Suprapubic skin (tissue), 4 donors: ENCODE measurements around the gene CAV1. TPM values are rescaled to one million over a fixed set of nuclear protein-coding genes. Genes with fewer than 3 reads are reported as not detected.

ENCODE experiments used
- DNase-seq, 2 donors: peaks; one replicate each; pipeline ENCODE4 v3.0.0-alpha.2; 2019; ENCODE audit warnings: low spot score in 2 of 2
- H3K27ac ChIP-seq: fragments of 200-600 bp; sonication (generic); one replicate; pipeline ENCODE4 v1.5.1; 2019
- H3K27me3 ChIP-seq: fragments of 200-600 bp; sonication (generic); one replicate; pipeline ENCODE4 v1.5.1; 2019
- H3K36me3 ChIP-seq: fragments of 200-600 bp; sonication (generic); one replicate; pipeline ENCODE4 v1.5.1; 2019
- H3K4me1 ChIP-seq: fragments of 200-600 bp; sonication (generic); one replicate; pipeline ENCODE4 v1.5.1; 2019
- H3K4me3 ChIP-seq: fragments of 200-600 bp; sonication (generic); one replicate; pipeline ENCODE4 v1.5.1; 2019; ENCODE audit warnings: mild to moderate bottlenecking
- H3K9me3 ChIP-seq: fragments of 200-600 bp; sonication (generic); one replicate; pipeline ENCODE4 v1.5.1; 2019
- CTCF ChIP-seq, 2 donors: fragments of 200-600 bp in 1 of 2; fragments of 450-650 bp in 1 of 2; sonication (generic) in 1 of 2; IDR thresholded peaks; one replicate each; pipeline ENCODE4 v1.5.1; 2016 to 2019; ENCODE audit warnings: antibody characterized with exemption in 2 of 2, mild to moderate bottlenecking in 1 of 2, moderate library complexity in 1 of 2
- EP300 ChIP-seq: sonication (generic); formaldehyde crosslinking; IDR thresholded peaks from one replicate; pipeline ENCODE4 v1.6.1; 2017; ENCODE audit warnings: antibody characterized with exemption
- POLR2A ChIP-seq, 2 donors: fragments of 450-650 bp; IDR thresholded peaks; one replicate each; pipeline ENCODE4 v1.6.1; 2017; ENCODE audit warnings: antibody characterized with exemption in 2 of 2, mild to moderate bottlenecking in 2 of 2, moderate library complexity in 2 of 2
- POLR2AphosphoS5 ChIP-seq, 3 donors: sonication (generic); formaldehyde crosslinking; IDR thresholded peaks; one replicate each; pipeline ENCODE4 v1.6.1; 2017; ENCODE audit warnings: antibody characterized with exemption in 3 of 3
- WGBS: methylation state at CpG from one replicate; pipeline ENCODE4 v1.1.5; 2018; 5-methylcytosine and 5-hydroxymethylcytosine counted together
- total RNA-seq, 4 donors: library from RNA; depleted of rRNA; stranded (reverse); fragments of >200 nt; gene quantifications; one replicate each; pipeline ENCODE4 v1.1.0, GENCODE V29; 2016

The CAV1 gene
- total RNA-seq, 4 donors from 2014 or later: 123 to 215 (median 187) TPM

DNA sequence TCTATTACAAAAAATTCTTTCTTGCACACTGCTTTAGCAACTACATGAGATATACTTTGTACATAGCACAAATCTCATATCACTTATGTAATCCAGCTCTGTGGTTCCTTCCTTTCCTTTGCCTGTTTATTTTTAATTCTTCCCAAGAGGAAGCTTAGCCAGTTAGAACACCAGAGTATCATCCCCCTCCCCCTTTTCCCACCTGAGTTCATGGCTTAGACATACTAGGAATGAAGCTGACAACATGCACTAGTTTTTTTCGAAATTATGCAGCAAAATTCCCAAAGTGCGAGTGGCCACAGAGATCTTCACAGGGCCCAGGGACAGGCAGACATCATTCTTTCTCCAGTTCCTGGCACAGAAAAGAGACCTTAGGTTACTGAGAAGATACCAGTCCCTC, 17.8 kb downstream of the CAV1 start:
- no peak for DNase-seq
- Histone ChIP-seq H3K27me3 (no peaks in the 10 kb centered on the region), H3K4me3 (no peak overlapping the region), H3K9me3 (no peaks in the 10 kb centered on the region), H3K36me3 (peaks cover 14% of the 10 kb centered on the region), H3K4me1 (peaks cover 28% of the 10 kb centered on the region), H3K27ac (peak overlapping the region; percentile 5)
- 61% methylated on average over 2 of the region's 2 CpGs for WGBS
- TF ChIP-seq POLR2A (IDR thresholded peaks at IDR 0.05) (no peak), CTCF (IDR thresholded peaks at IDR 0.05) (no peak), POLR2AphosphoS5 (IDR thresholded peaks at IDR 0.05) (no peak), EP300 (no peak)

DNA sequence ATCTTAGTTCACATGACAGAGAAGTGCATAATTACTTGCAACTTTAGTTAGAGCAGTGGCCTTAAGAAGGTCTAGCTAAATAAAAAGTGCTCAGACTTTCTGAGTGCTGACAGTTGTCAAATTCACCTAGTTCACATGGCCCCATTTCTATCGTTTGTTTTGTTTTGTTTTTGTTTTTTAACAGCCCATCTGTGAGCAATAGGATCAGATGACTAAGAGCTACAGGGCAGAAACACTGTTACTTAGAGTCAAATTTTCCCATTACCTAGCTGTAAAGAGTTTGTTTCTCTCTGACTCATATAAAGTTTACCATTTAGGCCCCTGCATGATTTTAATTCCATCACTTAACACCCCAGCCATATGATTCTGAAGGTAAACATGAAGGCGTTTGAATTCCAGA, 18.8 kb downstream of the CAV1 start:
- Histone ChIP-seq H3K27ac (no peak overlapping the region), H3K9me3 (no peaks in the 10 kb centered on the region), H3K4me3 (no peak overlapping the region), H3K27me3 (no peaks in the 10 kb centered on the region), H3K4me1 (peaks cover 28% of the 10 kb centered on the region), H3K36me3 (peaks cover 13% of the 10 kb centered on the region)
- DNase-seq: no peak
- no peak for TF ChIP-seq POLR2AphosphoS5 (IDR thresholded peaks at IDR 0.05)
- TF ChIP-seq CTCF (IDR thresholded peaks at IDR 0.05): no peak
- TF ChIP-seq EP300: no peak
- TF ChIP-seq POLR2A (IDR thresholded peaks at IDR 0.05): no peak
- WGBS: 66% methylated on average over 2 of the region's 2 CpGs

DNA sequence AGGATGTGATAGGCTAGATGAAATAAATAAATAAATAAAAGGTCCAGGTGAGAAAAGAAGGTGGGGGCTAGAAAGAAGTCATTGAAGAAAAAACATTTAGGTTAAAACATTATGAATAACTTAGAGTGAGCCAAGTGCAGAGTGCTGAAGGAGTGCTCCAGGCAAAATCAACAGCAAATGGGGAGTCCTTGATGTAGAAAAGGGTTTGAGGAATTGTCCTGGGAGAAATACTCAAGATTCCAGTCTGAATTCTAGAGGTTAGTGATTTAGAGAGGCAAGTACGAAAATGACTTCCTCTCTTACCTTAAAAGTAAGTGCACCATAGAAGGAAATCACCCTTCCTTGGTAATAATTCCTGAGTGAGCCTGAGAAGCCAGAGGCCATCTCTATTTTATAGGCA, 19.7 kb downstream of the CAV1 start:
- no peak for DNase-seq
- H3K27ac ChIP-seq: no peak overlapping the region
- TF ChIP-seq CTCF (IDR thresholded peaks at IDR 0.05) (no peak), POLR2AphosphoS5 (IDR thresholded peaks at IDR 0.05) (no peak), EP300 (no peak), POLR2A (IDR thresholded peaks at IDR 0.05) (no peak)
- H3K4me3 ChIP-seq: no peak overlapping the region
- H3K9me3 ChIP-seq: no peaks in the 10 kb centered on the region
- WGBS: 76% methylated on average over 1 of the region's 1 CpG
- H3K4me1 ChIP-seq: peaks cover 28% of the 10 kb centered on the region
- no peaks in the 10 kb centered on the region for H3K27me3 ChIP-seq
- H3K36me3 ChIP-seq: peaks cover 6% of the 10 kb centered on the region

GRCh38 chr7:116545411-116545993, 20.7 kb downstream of the CAV1 start:
- no peak for DNase-seq
- H3K27ac ChIP-seq: peak overlapping the region; percentile 21
- no peaks in the 10 kb centered on the region for H3K27me3 ChIP-seq
- TF ChIP-seq CTCF (IDR thresholded peaks at IDR 0.05) (no peak), POLR2AphosphoS5 (IDR thresholded peaks at IDR 0.05) (no peak), EP300 (no peak)
- peaks cover 32% of the 10 kb centered on the region for H3K4me1 ChIP-seq
- peaks cover 6% of the 10 kb centered on the region for H3K36me3 ChIP-seq
- 66% methylated on average over 6 of the region's 6 CpGs for WGBS
- no peaks in the 10 kb centered on the region for H3K9me3 ChIP-seq
- no peak overlapping the region for H3K4me3 ChIP-seq

GRCh38 chr7:116546054-116546453, 21.2 kb downstream of the CAV1 start:
- H3K27me3 ChIP-seq: no peaks in the 10 kb centered on the region
- peaks cover 6% of the 10 kb centered on the region for H3K36me3 ChIP-seq
- 86% methylated on average over 11 of the region's 11 CpGs for WGBS
- TF ChIP-seq EP300: no peak
- no peak for TF ChIP-seq POLR2AphosphoS5 (IDR thresholded peaks at IDR 0.05)
- no peak for TF ChIP-seq CTCF (IDR thresholded peaks at IDR 0.05)
- no peak for TF ChIP-seq POLR2A (IDR thresholded peaks at IDR 0.05)
- H3K27ac ChIP-seq: peak overlapping the region; percentile 21
- peaks cover 32% of the 10 kb centered on the region for H3K4me1 ChIP-seq
- no peaks in the 10 kb centered on the region for H3K9me3 ChIP-seq
- no peak for DNase-seq
- H3K4me3 ChIP-seq: no peak overlapping the region
